NCI-H460 (cell line): Measurements from ENCODE around the gene PLPPR5. TPM values are rescaled to one million over a fixed set of nuclear protein-coding genes. Genes with fewer than 3 reads are reported as not detected.

Experiments
- DNase-seq: peaks from one replicate; pipeline ENCODE4 v3.0.0-alpha.2; 2016; ENCODE audit warnings: low read depth; ENCODE audit errors: extremely low read depth
- small RNA-seq, 2 experiments: library from RNA; depleted of rRNA; stranded (forward); fragments of <200 nt; gene quantifications; one replicate each; pipeline ENCODE3, GENCODE V24; 2014
- total RNA-seq: library from RNA; depleted of rRNA; stranded (reverse); fragments of >200 nt; shearing (Covaris generic); gene quantifications from 2 replicates; pipeline ENCODE4 v1.2.3, GENCODE V29; 2014

PLPPR5 gene
- total RNA-seq, 1 experiment from 2014 or later = not detected

DNA sequence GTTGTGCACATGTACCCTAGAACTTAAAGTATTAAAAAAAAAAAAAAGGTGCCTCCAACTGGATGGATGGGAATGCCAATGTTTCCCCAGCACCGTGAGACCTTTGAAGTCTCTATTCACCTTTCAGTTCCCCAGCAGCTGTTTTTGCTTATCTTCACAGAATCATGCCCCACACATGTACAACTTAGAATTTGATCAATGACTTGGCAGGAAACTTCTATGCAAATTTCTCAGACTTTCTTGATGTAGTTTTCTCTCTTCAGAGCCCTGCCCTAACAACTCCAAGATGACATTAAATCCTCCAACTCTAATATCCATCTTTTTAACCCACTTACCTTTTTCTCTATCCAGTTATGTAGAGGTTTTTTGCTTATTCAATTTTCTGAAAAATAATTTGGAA lies 144.3 kb downstream of the PLPPR5 start:
- DNase-seq = no peak

DNA sequence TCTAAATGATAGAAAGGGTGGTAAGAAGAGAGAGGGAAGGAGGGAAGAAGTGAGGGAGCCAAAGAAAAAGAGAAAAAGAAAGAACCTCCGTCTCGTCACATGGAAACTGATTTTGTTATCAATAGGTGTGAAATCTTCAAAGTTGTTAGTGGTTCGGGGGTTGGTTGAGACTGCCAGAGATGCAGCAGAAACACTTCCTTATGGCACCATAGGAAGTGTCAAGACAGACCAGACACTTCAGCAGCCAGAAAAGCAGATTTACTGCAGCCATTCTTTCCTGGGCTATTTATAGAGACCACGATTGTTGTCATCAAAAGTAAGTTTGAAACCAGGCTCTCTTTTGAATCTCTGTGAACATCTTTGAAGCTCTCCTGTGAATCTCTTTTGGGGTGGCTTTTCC lies 150.5 kb downstream of the PLPPR5 start:
- no peak for DNase-seq

GRCh38 chr1:98849969-98850636 lies 154.6 kb downstream of the PLPPR5 start:
- DNase-seq = no peak

- DNase-seq = no peak
Measured at GRCh38 chr1:98842241-98842640, 162.4 kb downstream of the PLPPR5 start.

Small RNA genes lying within 50 kb of the gene (small RNA-seq; reads per million reads assigned to genes)
- 0 reads per million in 2 experiments for gene AL445433.1
